Peyer's patch (tissue), 4 donors: Measurements from ENCODE around the gene RCSD1. TPM values are rescaled to one million over a fixed set of nuclear protein-coding genes. Genes with fewer than 3 reads are reported as not detected.

Source experiments
- DNase-seq, 3 donors: peaks; one replicate each; pipeline ENCODE4 v3.0.0-alpha.2; 2017 to 2019
- H3K27ac ChIP-seq, 4 donors: fragments of 200-600 bp; sonication (generic); one replicate each; pipeline ENCODE4 v1.5.1; 2016 to 2019
- H3K27me3 ChIP-seq, 2 donors: fragments of 200-600 bp; sonication (generic); one replicate each; pipeline ENCODE4 v1.5.1; 2019
- H3K36me3 ChIP-seq, 3 donors: fragments of 200-600 bp; sonication (generic); one replicate each; pipeline ENCODE4 v1.5.1; 2016 to 2019
- H3K4me1 ChIP-seq, 4 donors: fragments of 200-600 bp; sonication (generic); one replicate each; pipeline ENCODE4 v1.5.1; 2016 to 2019
- H3K4me3 ChIP-seq, 4 donors: fragments of 200-600 bp; sonication (generic); 1 replicate in 3 of 4; 2 replicates in 1 of 4; pipeline ENCODE4 v1.5.1; 2016 to 2019; ENCODE audit warnings: mild to moderate bottlenecking in 1 of 4
- H3K9me3 ChIP-seq, 4 donors: fragments of 200-600 bp; sonication (generic); one replicate each; pipeline ENCODE4 v1.5.1; 2016 to 2019; ENCODE audit warnings: mild to moderate bottlenecking in 1 of 4
- CTCF ChIP-seq, 6 experiments: fragments of 450-650 bp in 4 of 6; fragments of 200-600 bp in 2 of 6; sonication (generic) in 1 of 6; IDR thresholded peaks; one replicate each; pipeline ENCODE4 v1.5.1; 2017 to 2019; ENCODE audit warnings: antibody characterized with exemption in 6 of 6, mild to moderate bottlenecking in 3 of 6, moderate library complexity in 1 of 6
- POLR2A ChIP-seq, 2 donors: fragments of 450-650 bp; IDR thresholded peaks; one replicate each; pipeline ENCODE4 v1.5.1; 2017; ENCODE audit warnings: antibody characterized with exemption in 2 of 2, mild to moderate bottlenecking in 2 of 2, moderate library complexity in 2 of 2
- total RNA-seq, 4 donors: library from RNA; depleted of rRNA; stranded (reverse); fragments of >200 nt; gene quantifications; one replicate each; pipeline ENCODE4 v1.1.0, GENCODE V29; 2016

The RCSD1 gene
- total RNA-seq, 4 donors from 2014 or later: 6.7 to 95.7 (median 11.5) TPM

- Histone ChIP-seq H3K4me1 (peaks cover 0 to 8% (median 4%) of the 10 kb centered on the region in 4 donors), H3K27ac (peak overlapping the region in 1 of 4 donors; percentile 6), H3K9me3 (no peaks in the 10 kb centered on the region), H3K4me3 (no peak overlapping the region), H3K36me3 (no peaks in the 10 kb centered on the region), H3K27me3 (no peaks in the 10 kb centered on the region)
- no peak for TF ChIP-seq CTCF (IDR thresholded peaks at IDR 0.05)
- TF ChIP-seq POLR2A (IDR thresholded peaks at IDR 0.05): no peak
- DNase-seq: no peak
Observed at GRCh38 chr1:167676205-167676915, 46.3 kb downstream of the RCSD1 start.

DNA sequence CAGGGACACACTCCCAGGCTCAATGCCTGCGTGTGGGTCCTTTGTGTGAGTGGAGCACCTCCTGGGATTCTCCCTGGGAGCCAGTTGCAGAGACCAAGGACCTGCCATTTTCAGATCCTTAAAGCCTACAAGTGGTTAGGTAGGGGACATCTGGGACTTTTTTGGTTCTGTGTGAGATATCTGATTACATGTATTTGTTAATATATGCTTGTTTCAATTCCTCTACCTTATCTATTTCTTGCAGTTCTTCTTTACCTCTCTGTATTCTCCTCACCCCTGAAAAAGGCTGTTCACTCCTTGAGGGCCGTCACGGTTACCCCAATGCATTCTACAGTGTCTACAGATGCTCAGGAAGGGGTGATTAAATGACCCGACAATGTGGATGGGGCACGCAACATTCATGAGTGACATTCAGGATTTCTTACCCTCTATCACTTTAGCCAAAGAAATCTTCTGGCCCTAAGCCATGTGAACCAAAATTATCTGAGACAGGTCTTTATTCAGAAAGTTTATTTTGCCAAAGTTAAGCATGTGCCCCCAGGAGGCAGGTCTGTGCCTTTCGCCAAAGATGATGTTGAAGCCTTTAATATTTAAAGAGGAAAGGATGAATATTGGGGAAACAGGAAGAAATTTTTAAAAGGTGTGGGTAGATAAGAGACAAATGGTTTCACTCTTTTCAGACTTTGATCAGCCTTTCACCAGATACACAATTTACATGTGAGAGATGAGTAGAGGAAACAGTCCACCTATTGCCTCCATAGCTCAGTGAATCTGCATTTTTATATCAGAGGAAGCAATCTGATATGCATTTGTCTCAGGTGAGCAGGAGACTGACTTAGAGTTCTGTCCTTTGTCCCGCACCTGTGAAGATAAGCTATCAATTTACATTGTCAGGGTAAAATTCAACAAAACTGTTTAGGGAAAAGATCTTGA lies 47.1 kb downstream of the RCSD1 start:
- no peaks in the 10 kb centered on the region for H3K36me3 ChIP-seq
- H3K9me3 ChIP-seq: no peaks in the 10 kb centered on the region
- DNase-seq: no peak
- no peaks in the 10 kb centered on the region for H3K27me3 ChIP-seq
- no peak for TF ChIP-seq POLR2A (IDR thresholded peaks at IDR 0.05)
- H3K4me1 ChIP-seq: peaks cover 0 to 8% (median 2%) of the 10 kb centered on the region in 4 donors
- no peak overlapping the region for H3K27ac ChIP-seq
- H3K4me3 ChIP-seq: no peak overlapping the region

GRCh38 chr1:167678422-167678821 lies 48.4 kb downstream of the RCSD1 start:
- peaks cover 0 to 13% (median 2%) of the 10 kb centered on the region in 4 donors for H3K4me1 ChIP-seq
- TF ChIP-seq POLR2A (IDR thresholded peaks at IDR 0.05): no peak
- no peak for TF ChIP-seq CTCF (IDR thresholded peaks at IDR 0.05)

GRCh38 chr1:167678838-167679237 lies 48.8 kb downstream of the RCSD1 start:
- H3K27ac ChIP-seq: no peak overlapping the region
- TF ChIP-seq POLR2A (IDR thresholded peaks at IDR 0.05): no peak
- TF ChIP-seq CTCF (IDR thresholded peaks at IDR 0.05): no peak
- no peak overlapping the region for H3K4me3 ChIP-seq
- H3K9me3 ChIP-seq: no peaks in the 10 kb centered on the region
- H3K4me1 ChIP-seq: peaks cover 0 to 18% (median 2%) of the 10 kb centered on the region in 4 donors
- H3K36me3 ChIP-seq: no peaks in the 10 kb centered on the region
- no peak for DNase-seq
- no peaks in the 10 kb centered on the region for H3K27me3 ChIP-seq

More at GRCh38 chr1:167678422-167678821, 48.4 kb downstream of the RCSD1 start:
- no peak overlapping the region for H3K4me3 ChIP-seq
- H3K27me3 ChIP-seq: no peaks in the 10 kb centered on the region
- H3K9me3 ChIP-seq: no peaks in the 10 kb centered on the region
- H3K36me3 ChIP-seq: no peaks in the 10 kb centered on the region
- no peak for DNase-seq
- H3K27ac ChIP-seq: peak overlapping the region in 1 of 4 donors; percentile 1

DNA sequence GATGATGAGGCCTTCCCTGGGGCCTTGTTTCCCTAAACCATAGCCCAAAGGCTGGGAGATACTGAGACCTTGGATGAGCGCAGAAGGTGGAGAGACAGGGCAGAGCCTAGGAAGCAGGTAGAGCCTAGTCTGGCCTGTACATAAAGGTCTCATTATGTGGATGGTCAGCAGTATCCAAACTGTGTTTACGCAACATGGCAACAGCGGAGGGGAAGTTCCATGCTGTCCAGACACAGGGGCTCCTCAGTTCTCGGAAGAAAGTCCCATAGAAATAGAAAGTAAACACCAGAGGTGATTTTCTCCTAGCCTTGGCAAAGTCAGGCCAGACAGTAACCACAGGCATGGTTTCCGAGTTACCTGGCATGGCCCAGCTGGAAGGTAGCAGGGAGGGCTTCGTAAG lies 49.7 kb downstream of the RCSD1 start:
- H3K9me3 ChIP-seq: no peaks in the 10 kb centered on the region
- no peaks in the 10 kb centered on the region for H3K36me3 ChIP-seq
- no peak overlapping the region for H3K4me3 ChIP-seq
- peak overlapping the region in 1 of 4 donors; percentile 15 for H3K27ac ChIP-seq
- TF ChIP-seq CTCF (IDR thresholded peaks at IDR 0.05) (no peak), POLR2A (IDR thresholded peaks at IDR 0.05) (no peak)
- H3K4me1 ChIP-seq: peaks cover 0 to 20% (median 2%) of the 10 kb centered on the region in 4 donors
- H3K27me3 ChIP-seq: no peaks in the 10 kb centered on the region
- no peak for DNase-seq

- H3K27ac ChIP-seq: peak overlapping the region in 1 of 4 donors; percentile 11
- H3K4me1 ChIP-seq: peaks cover 0 to 20% (median 2%) of the 10 kb centered on the region in 4 donors
- DNase-seq: no peak
Observed at GRCh38 chr1:167681024-167681423, 51.0 kb downstream of the RCSD1 start.

More at GRCh38 chr1:167681024-167681423, 51.0 kb downstream of the RCSD1 start:
- Histone ChIP-seq H3K9me3 (no peaks in the 10 kb centered on the region), H3K4me3 (no peak overlapping the region), H3K27me3 (no peaks in the 10 kb centered on the region), H3K36me3 (no peaks in the 10 kb centered on the region)
- TF ChIP-seq CTCF (IDR thresholded peaks at IDR 0.05): no peak
- TF ChIP-seq POLR2A (IDR thresholded peaks at IDR 0.05): no peak
